Panc1 (cell line): Measurements from ENCODE around the gene AK8. TPM values are rescaled to one million over a fixed set of nuclear protein-coding genes. Genes with fewer than 3 reads are reported as not detected.

Source experiments
- ATAC-seq: fragments of 200-7000 bp; cut with Tn5 transposase; 2 replicates; pipeline ENCODE4 v1.9.1; 2020; ENCODE audit warnings: mild to moderate bottlenecking, moderate library complexity
- BruUV-seq: library from RNA; stranded (reverse); fragments of 400-500 nt; replicated peaks from 2 replicates; lab custom pipeline; 2021; lab: Mats Ljungman, UMichigan
- CTCF ChIA-PET: fragments of 300-600 bp; sonication (Branson Sonifier 250); formaldehyde crosslinking; loops from one replicate; lab custom pipeline; 2022; ENCODE audit warnings: antibody characterized with exemption; lab: Charles Lee
- POLR2A ChIA-PET: fragments of 300-600 bp; sonication (Branson Sonifier 250); formaldehyde crosslinking; loops from one replicate; lab custom pipeline; 2022; ENCODE audit warnings: antibody characterized with exemption; lab: Charles Lee
- DNase-seq: peaks from one replicate; pipeline ENCODE4 v3.0.0-alpha.2; 2010; ENCODE audit warnings: low read depth, low spot score
- H3K27ac ChIP-seq: 2 replicates; pipeline ENCODE4 v1.5.1; 2011; ENCODE audit warnings: mild to moderate bottlenecking, low read length, inconsistent platforms
- H3K27me3 ChIP-seq: fragments of 200-500 bp; sonication (Bioruptor generic); 2 replicates; pipeline ENCODE4 v1.6.0; 2014; ENCODE audit warnings: low read length, inconsistent platforms; ENCODE audit not compliant: control insufficient read depth, insufficient read depth
- H3K36me3 ChIP-seq: fragments of 200-500 bp; sonication (Bioruptor generic); 2 replicates; pipeline ENCODE4 v1.5.1; 2014; ENCODE audit warnings: inconsistent platforms, mild to moderate bottlenecking, low read length, moderate library complexity; ENCODE audit not compliant: control insufficient read depth, insufficient read depth
- H3K4me1 ChIP-seq: 2 replicates; pipeline ENCODE4 v1.5.1; 2011; ENCODE audit warnings: inconsistent platforms, mild to moderate bottlenecking, low read length, moderate library complexity; ENCODE audit not compliant: control insufficient read depth, insufficient read depth
- H3K4me3 ChIP-seq, 2 experiments: 2 replicates each; pipeline ENCODE4 v1.5.1; 2011 to 2012; ENCODE audit warnings: low read depth in 2 of 2, low read length in 2 of 2, mild to moderate bottlenecking in 2 of 2, inconsistent platforms in 1 of 2, moderate library complexity in 1 of 2
- H3K9me3 ChIP-seq: fragments of 200-500 bp; sonication (Bioruptor generic); 2 replicates; pipeline ENCODE4 v1.5.1; 2014; ENCODE audit warnings: low read depth, mild to moderate bottlenecking, inconsistent platforms, low read length, moderate library complexity; ENCODE audit not compliant: control insufficient read depth, insufficient read depth
- POLR2AphosphoS5 ChIP-seq: IDR thresholded peaks from 2 replicates; pipeline ENCODE4 v1.6.1; 2012; ENCODE audit warnings: mild to moderate bottlenecking, low read depth, low read length, moderate library complexity
- SIN3A ChIP-seq: IDR thresholded peaks from 2 replicates; pipeline ENCODE4 v1.6.1; 2012; ENCODE audit warnings: low read depth, mild to moderate bottlenecking, low read length, moderate library complexity, borderline replicate concordance; ENCODE audit not compliant: insufficient read depth
- TCF7L2 ChIP-seq: IDR thresholded peaks from 2 replicates; pipeline ENCODE4 v1.6.1; 2011; ENCODE audit warnings: mild to moderate bottlenecking, low read depth, low read length, inconsistent platforms
- in situ Hi-C: cut with HindIII; loops from 2 replicates; pipeline ENCODE4 v1.10.0; 2016; ENCODE audit warnings: low sequenced_read_pairs, low pct_unique_long_range_greater_than_20kb
- intact Hi-C: fragments of 100-400 bp; cut with micrococcal nuclease; formaldehyde crosslinking; loops from one replicate; pipeline ENCODE4 v1.10.0; 2022; ENCODE audit not compliant: unreplicated experiment
- total RNA-seq: library from RNA; stranded (reverse); gene quantifications from one replicate; pipeline ENCODE4 v1.2.1, GENCODE V29; 2021; ENCODE audit not compliant: unreplicated experiment
- TF ChIP-seq, protein P1 (sequence below): fragments of 450-650 bp; IDR thresholded peaks from 2 replicates; pipeline ENCODE4 v1.5.1; 2017; ENCODE audit warnings: mild to moderate bottlenecking
- TF ChIP-seq, protein P2 (sequence below), 2 experiments: IDR thresholded peaks; 2 replicates each; pipeline ENCODE4 v1.6.1; 2011 to 2012; ENCODE audit warnings: low read depth in 2 of 2, control low read depth in 1 of 2, low read length in 1 of 2, mild to moderate bottlenecking in 1 of 2, moderate library complexity in 1 of 2; ENCODE audit not compliant: insufficient read depth in 1 of 2

AK8 gene
- total RNA-seq, 1 experiment from 2014 or later = 0.39 TPM

DNA sequence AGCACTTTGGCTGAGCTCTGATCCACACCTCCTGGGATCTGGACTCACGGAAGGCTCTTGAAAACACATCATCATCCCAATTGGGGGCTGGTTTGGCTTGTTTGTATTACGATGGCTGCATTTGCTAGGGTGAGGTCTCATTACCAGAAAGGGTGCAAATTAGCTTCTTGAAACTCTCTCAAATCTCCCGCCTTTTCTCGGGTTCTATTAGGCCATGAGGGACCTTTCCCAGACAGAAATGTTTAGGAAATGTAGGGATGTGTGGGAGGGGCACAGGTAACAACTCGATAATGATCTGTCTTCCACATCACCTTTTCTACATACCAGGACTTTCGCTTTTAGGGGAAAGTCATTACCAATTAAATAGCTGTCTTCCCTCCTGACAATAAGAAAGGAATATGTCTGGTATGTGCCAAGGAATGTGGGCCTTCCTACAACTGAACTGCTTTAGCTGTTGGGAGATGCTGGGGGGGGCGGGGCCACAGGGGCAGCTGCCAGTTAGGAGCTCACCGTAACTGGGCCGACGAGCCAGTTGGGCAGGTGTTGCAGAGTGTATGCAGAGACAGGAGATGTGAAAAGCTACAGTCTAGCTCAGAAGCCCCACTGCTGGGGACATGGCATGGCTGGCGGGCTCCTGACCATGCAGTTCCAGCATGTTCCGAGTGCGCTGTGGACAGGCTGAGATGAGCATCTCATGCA is 71.2 kb downstream of the AK8 start:
- Histone ChIP-seq H3K27ac (no peak overlapping the region), H3K36me3 (no peaks in the 10 kb centered on the region), H3K4me3 (no peak overlapping the region), H3K9me3 (no peaks in the 10 kb centered on the region), H3K27me3 (no peaks in the 10 kb centered on the region), H3K4me1 (no peaks in the 10 kb centered on the region)
- no peak for TF ChIP-seq SIN3A
- TF ChIP-seq, protein P1, sequence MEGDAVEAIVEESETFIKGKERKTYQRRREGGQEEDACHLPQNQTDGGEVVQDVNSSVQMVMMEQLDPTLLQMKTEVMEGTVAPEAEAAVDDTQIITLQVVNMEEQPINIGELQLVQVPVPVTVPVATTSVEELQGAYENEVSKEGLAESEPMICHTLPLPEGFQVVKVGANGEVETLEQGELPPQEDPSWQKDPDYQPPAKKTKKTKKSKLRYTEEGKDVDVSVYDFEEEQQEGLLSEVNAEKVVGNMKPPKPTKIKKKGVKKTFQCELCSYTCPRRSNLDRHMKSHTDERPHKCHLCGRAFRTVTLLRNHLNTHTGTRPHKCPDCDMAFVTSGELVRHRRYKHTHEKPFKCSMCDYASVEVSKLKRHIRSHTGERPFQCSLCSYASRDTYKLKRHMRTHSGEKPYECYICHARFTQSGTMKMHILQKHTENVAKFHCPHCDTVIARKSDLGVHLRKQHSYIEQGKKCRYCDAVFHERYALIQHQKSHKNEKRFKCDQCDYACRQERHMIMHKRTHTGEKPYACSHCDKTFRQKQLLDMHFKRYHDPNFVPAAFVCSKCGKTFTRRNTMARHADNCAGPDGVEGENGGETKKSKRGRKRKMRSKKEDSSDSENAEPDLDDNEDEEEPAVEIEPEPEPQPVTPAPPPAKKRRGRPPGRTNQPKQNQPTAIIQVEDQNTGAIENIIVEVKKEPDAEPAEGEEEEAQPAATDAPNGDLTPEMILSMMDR = no peak
- TF ChIP-seq TCF7L2 = no peak
- TF ChIP-seq POLR2AphosphoS5 = no peak
- TF ChIP-seq, protein P2, sequence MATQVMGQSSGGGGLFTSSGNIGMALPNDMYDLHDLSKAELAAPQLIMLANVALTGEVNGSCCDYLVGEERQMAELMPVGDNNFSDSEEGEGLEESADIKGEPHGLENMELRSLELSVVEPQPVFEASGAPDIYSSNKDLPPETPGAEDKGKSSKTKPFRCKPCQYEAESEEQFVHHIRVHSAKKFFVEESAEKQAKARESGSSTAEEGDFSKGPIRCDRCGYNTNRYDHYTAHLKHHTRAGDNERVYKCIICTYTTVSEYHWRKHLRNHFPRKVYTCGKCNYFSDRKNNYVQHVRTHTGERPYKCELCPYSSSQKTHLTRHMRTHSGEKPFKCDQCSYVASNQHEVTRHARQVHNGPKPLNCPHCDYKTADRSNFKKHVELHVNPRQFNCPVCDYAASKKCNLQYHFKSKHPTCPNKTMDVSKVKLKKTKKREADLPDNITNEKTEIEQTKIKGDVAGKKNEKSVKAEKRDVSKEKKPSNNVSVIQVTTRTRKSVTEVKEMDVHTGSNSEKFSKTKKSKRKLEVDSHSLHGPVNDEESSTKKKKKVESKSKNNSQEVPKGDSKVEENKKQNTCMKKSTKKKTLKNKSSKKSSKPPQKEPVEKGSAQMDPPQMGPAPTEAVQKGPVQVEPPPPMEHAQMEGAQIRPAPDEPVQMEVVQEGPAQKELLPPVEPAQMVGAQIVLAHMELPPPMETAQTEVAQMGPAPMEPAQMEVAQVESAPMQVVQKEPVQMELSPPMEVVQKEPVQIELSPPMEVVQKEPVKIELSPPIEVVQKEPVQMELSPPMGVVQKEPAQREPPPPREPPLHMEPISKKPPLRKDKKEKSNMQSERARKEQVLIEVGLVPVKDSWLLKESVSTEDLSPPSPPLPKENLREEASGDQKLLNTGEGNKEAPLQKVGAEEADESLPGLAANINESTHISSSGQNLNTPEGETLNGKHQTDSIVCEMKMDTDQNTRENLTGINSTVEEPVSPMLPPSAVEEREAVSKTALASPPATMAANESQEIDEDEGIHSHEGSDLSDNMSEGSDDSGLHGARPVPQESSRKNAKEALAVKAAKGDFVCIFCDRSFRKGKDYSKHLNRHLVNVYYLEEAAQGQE (IDR thresholded peaks at IDR 0.05; ENCODE audit: insufficient read depth in 1 of 2, low read depth in 2 of 2, low read length in 1 of 2) = no peak
- intact Hi-C loops (loop anchor here (10.0 kb wide), 2 partner anchors 132 to 168 kb away; partner anchors contain the start of genes GFI1B and GTF3C4), in situ Hi-C loops (no loop called here)
- POLR2A ChIA-PET = no interaction called here
- BruUV-seq = no TSS peak
- ATAC-seq (no peak), DNase-seq (no peak)
- CTCF ChIA-PET = no interaction called here

DNA sequence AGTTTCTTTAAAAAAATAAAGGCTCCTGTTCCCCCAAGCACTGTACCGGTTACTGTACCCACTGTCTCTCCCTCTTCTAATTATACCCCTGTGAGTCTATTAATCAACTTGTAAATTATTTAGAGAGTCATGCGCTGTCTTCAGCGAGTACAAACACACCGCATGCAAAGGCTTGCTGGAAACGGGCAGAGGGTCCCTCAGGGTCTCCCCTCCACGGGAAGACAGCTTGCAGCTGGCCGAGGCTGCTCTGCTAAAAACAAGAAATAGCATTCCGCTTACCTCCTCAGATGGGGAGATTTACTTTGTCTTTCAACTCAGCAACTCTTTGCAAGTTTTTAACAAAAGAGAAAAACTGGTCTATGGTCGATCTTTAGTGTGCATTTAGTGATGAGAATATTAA is 71.8 kb downstream of the AK8 start:
- Histone ChIP-seq H3K9me3 (no peaks in the 10 kb centered on the region), H3K27me3 (no peaks in the 10 kb centered on the region), H3K4me3 (no peak overlapping the region), H3K4me1 (no peaks in the 10 kb centered on the region), H3K27ac (no peak overlapping the region), H3K36me3 (no peaks in the 10 kb centered on the region)
- TF ChIP-seq, protein P1 = no peak
- no peak for TF ChIP-seq TCF7L2
- TF ChIP-seq, protein P2 (IDR thresholded peaks at IDR 0.05; ENCODE audit: insufficient read depth in 1 of 2, low read depth in 2 of 2, low read length in 1 of 2) = no peak
- no peak for TF ChIP-seq POLR2AphosphoS5
- TF ChIP-seq SIN3A = no peak
- no peak for DNase-seq
- no TSS peak for BruUV-seq
- no peak for ATAC-seq
- POLR2A ChIA-PET = no interaction called here
- intact Hi-C loops = loop anchor here (10.0 kb wide), 2 partner anchors 132 to 168 kb away; partner anchors contain the start of genes GFI1B and GTF3C4
- in situ Hi-C loops = no loop called here
- CTCF ChIA-PET = no interaction called here
